SK-N-SH (cell line): ENCODE data around the gene PARP1. TPM values are rescaled to one million over a fixed set of nuclear protein-coding genes. Genes with fewer than 3 reads are reported as not detected.

ENCODE experiments used
- CTCF ChIA-PET: fragments of 300-600, 350-600 bp; formaldehyde crosslinking; extraction: SDS; loops from one replicate; lab custom pipeline; 2021; lab: Yijun Ruan, JAX
- POLR2A ChIA-PET: fragments of 350-600 bp; sonication (Branson Sonifier 250); formaldehyde crosslinking; extraction: SDS; loops from one replicate; lab custom pipeline; 2020; ENCODE audit warnings: antibody characterized with exemption, inconsistent platforms; lab: Yijun Ruan, JAX
- DNase-seq: peaks from one replicate; pipeline ENCODE4 v3.0.0; 2012
- H2AFZ ChIP-seq: fragments of 200-600 bp; sonication (generic); 2 replicates; pipeline ENCODE4 v1.8.1; 2016; ENCODE audit warnings: antibody characterized with exemption, mild to moderate bottlenecking, low read depth
- H3F3A ChIP-seq: fragments of 200-600 bp; sonication (generic); replicated peaks from 2 replicates; pipeline ENCODE3; 2016; ENCODE audit warnings: antibody characterized with exemption, mild to moderate bottlenecking; ENCODE audit not compliant: insufficient read depth
- H3K27ac ChIP-seq, 2 experiments: fragments of 200-500 bp in 1 of 2; fragments of 200-600 bp in 1 of 2; sonication (Bioruptor generic) in 1 of 2; sonication (generic), shearing (Covaris generic) in 1 of 2; 2 replicates each; pipeline versions ENCODE4 v1.5.1 to v1.6.1; 2014 to 2016; ENCODE audit warnings: low read depth in 2 of 2, inconsistent platforms in 1 of 2, low read length in 1 of 2, mild to moderate bottlenecking in 1 of 2, mixed read lengths in 1 of 2
- H3K27me3 ChIP-seq: fragments of 200-600 bp; sonication (generic), shearing (Covaris generic); 2 replicates; pipeline ENCODE4 v1.6.1; 2016; ENCODE audit warnings: mixed run types; ENCODE audit not compliant: insufficient read depth
- H3K36me3 ChIP-seq, 2 experiments: fragments of 200-500 bp in 1 of 2; fragments of 200-600 bp in 1 of 2; sonication (Bioruptor generic) in 1 of 2; sonication (generic) in 1 of 2; replicated peaks in 1 of 2; 2 replicates each; pipeline versions ENCODE3 to v1.5.1; 2014 to 2016; ENCODE audit warnings: low read length in 1 of 2, mild to moderate bottlenecking in 1 of 2; ENCODE audit not compliant: insufficient read depth in 2 of 2, control insufficient read depth in 1 of 2
- H3K4me1 ChIP-seq, 2 experiments: fragments of 200-500 bp in 1 of 2; fragments of 200-600 bp in 1 of 2; sonication (Bioruptor generic) in 1 of 2; sonication (generic), shearing (Covaris generic) in 1 of 2; 2 replicates each; pipeline versions ENCODE4 v1.5.1 to v1.6.1; 2014 to 2016; ENCODE audit warnings: low read depth in 1 of 2, low read length in 1 of 2, mixed run types in 1 of 2; ENCODE audit not compliant: insufficient read depth in 2 of 2, control insufficient read depth in 1 of 2
- H3K4me2 ChIP-seq: fragments of 200-600 bp; sonication (generic), shearing (Covaris generic); 2 replicates; pipeline ENCODE4 v1.6.1; 2017; ENCODE audit warnings: mixed run types
- H3K4me3 ChIP-seq, 2 experiments: fragments of 200-500 bp in 1 of 2; fragments of 200-600 bp in 1 of 2; sonication (Bioruptor generic) in 1 of 2; sonication (generic), shearing (Covaris generic) in 1 of 2; 2 replicates each; pipeline versions ENCODE4 v1.5.1 to v1.8.1; 2014 to 2016; ENCODE audit warnings: low read depth in 2 of 2, inconsistent platforms in 1 of 2, low read length in 1 of 2, mild to moderate bottlenecking in 1 of 2, mixed read lengths in 1 of 2, moderate library complexity in 1 of 2
- H3K79me2 ChIP-seq: fragments of 200-600 bp; sonication (generic); 2 replicates; pipeline ENCODE4 v1.8.1; 2017; ENCODE audit warnings: mild to moderate bottlenecking; ENCODE audit not compliant: insufficient read depth
- H3K9ac ChIP-seq: fragments of 200-600 bp; sonication (generic); 2 replicates; pipeline ENCODE4 v1.6.1; 2017; ENCODE audit warnings: mixed run types
- H3K9me2 ChIP-seq: fragments of 200-600 bp; sonication (generic); 2 replicates; pipeline ENCODE4 v1.6.1; 2017; ENCODE audit warnings: mixed run types
- H3K9me3 ChIP-seq: fragments of 200-600 bp; sonication (generic); 2 replicates; pipeline ENCODE4 v1.6.1; 2017; ENCODE audit warnings: mixed run types, mild to moderate bottlenecking, moderate library complexity
- H4K20me1 ChIP-seq: fragments of 200-600 bp; sonication (generic); 2 replicates; pipeline ENCODE4 v1.6.1; 2017; ENCODE audit warnings: mild to moderate bottlenecking, mixed run types; ENCODE audit not compliant: insufficient read depth
- ELF1 ChIP-seq: IDR thresholded peaks from 2 replicates; pipeline ENCODE4 v1.4.0; 2012
- EZH2phosphoT487 ChIP-seq: fragments of 200-600 bp; sonication (generic); IDR thresholded peaks from 2 replicates; pipeline ENCODE4 v1.6.1; 2017; ENCODE audit warnings: low read depth, mixed run types, mild to moderate bottlenecking, antibody characterized with exemption, moderate library complexity, borderline replicate concordance
- FOSL2 ChIP-seq: IDR thresholded peaks from 2 replicates; pipeline ENCODE4 v1.4.0; 2012; ENCODE audit warnings: low read depth, mild to moderate bottlenecking, moderate library complexity, borderline replicate concordance
- FOXJ3 ChIP-seq: sonication (generic); formaldehyde crosslinking; IDR thresholded peaks from 2 replicates; pipeline ENCODE4 v1.5.1; 2020; ENCODE audit warnings: mild to moderate bottlenecking, missing genetic modification reagents
- GATA2 ChIP-seq: sonication (generic); formaldehyde crosslinking; IDR thresholded peaks from 2 replicates; pipeline ENCODE4 v1.5.0; 2020; ENCODE audit warnings: mild to moderate bottlenecking, missing genetic modification reagents
- JUND ChIP-seq: IDR thresholded peaks from 2 replicates; pipeline ENCODE4 v1.4.0; 2012
- NFIC ChIP-seq: IDR thresholded peaks from 2 replicates; pipeline ENCODE4 v1.4.0; 2012; ENCODE audit warnings: borderline replicate concordance
- RCOR1 ChIP-seq: fragments of 150-350 bp; IDR thresholded peaks from 2 replicates; pipeline ENCODE4 v1.6.1; 2017; ENCODE audit warnings: antibody characterized with exemption, low read length
- RFX5 ChIP-seq: IDR thresholded peaks from 2 replicates; pipeline ENCODE4 v1.6.1; 2012; ENCODE audit warnings: mild to moderate bottlenecking, improper control_type of control experiment, low read length
- SIN3A ChIP-seq: IDR thresholded peaks from 2 replicates; pipeline ENCODE4 v1.6.1; 2012; ENCODE audit warnings: low read depth, mild to moderate bottlenecking, low read length, moderate library complexity, borderline replicate concordance
- SMC3 ChIP-seq: IDR thresholded peaks from 2 replicates; pipeline ENCODE4 v1.6.1; 2012; ENCODE audit warnings: low read depth, low read length, improper control_type of control experiment
- TAF1 ChIP-seq: IDR thresholded peaks from 2 replicates; pipeline ENCODE4 v1.6.1; 2012; ENCODE audit warnings: low read depth, mild to moderate bottlenecking, low read length, moderate library complexity, borderline replicate concordance
- TCF12 ChIP-seq: IDR thresholded peaks from 2 replicates; pipeline ENCODE4 v1.4.0; 2012
- YY1 ChIP-seq: IDR thresholded peaks from 2 replicates; pipeline ENCODE4 v1.4.0; 2012; ENCODE audit warnings: low read depth, mild to moderate bottlenecking
- WGBS: methylation state at CpG from one replicate; pipeline ENCODE4 v1.1.6; 2017; ENCODE audit warnings: low lambda C conversion rate; 5-methylcytosine and 5-hydroxymethylcytosine counted together
- polyA plus RNA-seq, 3 experiments: library from polyadenylated mRNA; depleted of rRNA; stranded (reverse); fragments of >200 nt; gene quantifications; 2 replicates each; pipeline ENCODE4 v1.2.3, GENCODE V29; 2012
- TF ChIP-seq, protein P1 (sequence below): fragments of 150-350 bp; IDR thresholded peaks from 2 replicates; pipeline ENCODE4 v1.6.1; 2017; ENCODE audit warnings: antibody characterized with exemption, low read length, low read depth, borderline replicate concordance
- TF ChIP-seq, protein P2 (sequence below): fragments of 200-600 bp; sonication (generic); IDR thresholded peaks from 2 replicates; pipeline ENCODE4 v1.6.1; 2017; ENCODE audit warnings: antibody characterized with exemption, mild to moderate bottlenecking, moderate library complexity
- TF ChIP-seq, protein P3 (sequence below): fragments of 150-350 bp; IDR thresholded peaks from 2 replicates; pipeline ENCODE4 v1.6.1; 2016; ENCODE audit warnings: mild to moderate bottlenecking, low read depth, low read length

The PARP1 gene
- polyA plus RNA-seq, 1 of the 3 experiments (the other 2 are of a cell fraction), result 239 TPM

DNA sequence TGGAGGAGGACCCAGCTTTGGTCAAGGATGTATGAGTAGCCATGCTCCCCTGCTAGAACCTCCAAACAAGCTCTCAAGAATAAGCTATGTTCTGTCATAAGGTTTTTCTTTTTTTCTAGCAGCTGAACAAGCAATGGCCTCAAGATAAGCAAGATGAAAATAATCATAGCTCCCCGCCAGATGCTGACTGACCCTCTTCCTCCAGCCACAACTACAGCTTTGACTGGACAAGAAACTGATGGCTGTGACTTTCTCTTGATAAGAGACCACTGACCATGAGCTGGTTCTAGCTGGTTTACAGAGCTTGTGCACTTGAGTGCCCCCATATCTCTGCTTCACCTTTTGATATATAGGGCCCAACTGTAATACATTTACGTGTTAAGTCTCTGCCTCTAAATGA is 38.2 kb upstream of the PARP1 start:
- no peaks in the 10 kb centered on the region for H3K27me3 ChIP-seq
- no peaks in the 10 kb centered on the region for H4K20me1 ChIP-seq
- ChIA-PET POLR2A (no interaction called here), CTCF (interaction anchor here (1.4 to 3.7 kb wide), 2 partner anchors 22 to 191 kb away, joined by 3 to 12 read pairs; no protein-coding TSS in a partner anchor)
- no peaks in the 10 kb centered on the region for H3F3A ChIP-seq
- no peak overlapping the region for H3K4me2 ChIP-seq
- no peak overlapping the region for H2AFZ ChIP-seq
- 61% methylated on average over 2 of the region's 2 CpGs for WGBS
- no peak overlapping the region for H3K4me3 ChIP-seq
- no peaks in the 10 kb centered on the region for H3K36me3 ChIP-seq
- TF ChIP-seq SMC3 (no peak), EZH2phosphoT487 (no peak), GATA2 (CRISPR knock-in tag) (no peak), NFIC (no peak), TAF1 (no peak), SIN3A (no peak), FOXJ3 (CRISPR knock-in tag) (no peak), YY1 (no peak), RCOR1 (no peak), RFX5 (no peak), JUND (no peak), TCF12 (no peak)
- TF ChIP-seq, protein P1, sequence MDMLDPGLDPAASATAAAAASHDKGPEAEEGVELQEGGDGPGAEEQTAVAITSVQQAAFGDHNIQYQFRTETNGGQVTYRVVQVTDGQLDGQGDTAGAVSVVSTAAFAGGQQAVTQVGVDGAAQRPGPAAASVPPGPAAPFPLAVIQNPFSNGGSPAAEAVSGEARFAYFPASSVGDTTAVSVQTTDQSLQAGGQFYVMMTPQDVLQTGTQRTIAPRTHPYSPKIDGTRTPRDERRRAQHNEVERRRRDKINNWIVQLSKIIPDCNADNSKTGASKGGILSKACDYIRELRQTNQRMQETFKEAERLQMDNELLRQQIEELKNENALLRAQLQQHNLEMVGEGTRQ, result no peak
- TF ChIP-seq, protein P2, sequence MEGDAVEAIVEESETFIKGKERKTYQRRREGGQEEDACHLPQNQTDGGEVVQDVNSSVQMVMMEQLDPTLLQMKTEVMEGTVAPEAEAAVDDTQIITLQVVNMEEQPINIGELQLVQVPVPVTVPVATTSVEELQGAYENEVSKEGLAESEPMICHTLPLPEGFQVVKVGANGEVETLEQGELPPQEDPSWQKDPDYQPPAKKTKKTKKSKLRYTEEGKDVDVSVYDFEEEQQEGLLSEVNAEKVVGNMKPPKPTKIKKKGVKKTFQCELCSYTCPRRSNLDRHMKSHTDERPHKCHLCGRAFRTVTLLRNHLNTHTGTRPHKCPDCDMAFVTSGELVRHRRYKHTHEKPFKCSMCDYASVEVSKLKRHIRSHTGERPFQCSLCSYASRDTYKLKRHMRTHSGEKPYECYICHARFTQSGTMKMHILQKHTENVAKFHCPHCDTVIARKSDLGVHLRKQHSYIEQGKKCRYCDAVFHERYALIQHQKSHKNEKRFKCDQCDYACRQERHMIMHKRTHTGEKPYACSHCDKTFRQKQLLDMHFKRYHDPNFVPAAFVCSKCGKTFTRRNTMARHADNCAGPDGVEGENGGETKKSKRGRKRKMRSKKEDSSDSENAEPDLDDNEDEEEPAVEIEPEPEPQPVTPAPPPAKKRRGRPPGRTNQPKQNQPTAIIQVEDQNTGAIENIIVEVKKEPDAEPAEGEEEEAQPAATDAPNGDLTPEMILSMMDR, result no peak
- TF ChIP-seq, protein P3, sequence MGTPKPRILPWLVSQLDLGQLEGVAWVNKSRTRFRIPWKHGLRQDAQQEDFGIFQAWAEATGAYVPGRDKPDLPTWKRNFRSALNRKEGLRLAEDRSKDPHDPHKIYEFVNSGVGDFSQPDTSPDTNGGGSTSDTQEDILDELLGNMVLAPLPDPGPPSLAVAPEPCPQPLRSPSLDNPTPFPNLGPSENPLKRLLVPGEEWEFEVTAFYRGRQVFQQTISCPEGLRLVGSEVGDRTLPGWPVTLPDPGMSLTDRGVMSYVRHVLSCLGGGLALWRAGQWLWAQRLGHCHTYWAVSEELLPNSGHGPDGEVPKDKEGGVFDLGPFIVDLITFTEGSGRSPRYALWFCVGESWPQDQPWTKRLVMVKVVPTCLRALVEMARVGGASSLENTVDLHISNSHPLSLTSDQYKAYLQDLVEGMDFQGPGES, result no peak
- no peaks in the 10 kb centered on the region for H3K9me3 ChIP-seq
- no peaks in the 10 kb centered on the region for H3K9me2 ChIP-seq
- DNase-seq, result no peak
- H3K9ac ChIP-seq, result no peak overlapping the region
- no peaks in the 10 kb centered on the region for H3K4me1 ChIP-seq
- no peaks in the 10 kb centered on the region for H3K79me2 ChIP-seq
- no peak overlapping the region for H3K27ac ChIP-seq

DNA sequence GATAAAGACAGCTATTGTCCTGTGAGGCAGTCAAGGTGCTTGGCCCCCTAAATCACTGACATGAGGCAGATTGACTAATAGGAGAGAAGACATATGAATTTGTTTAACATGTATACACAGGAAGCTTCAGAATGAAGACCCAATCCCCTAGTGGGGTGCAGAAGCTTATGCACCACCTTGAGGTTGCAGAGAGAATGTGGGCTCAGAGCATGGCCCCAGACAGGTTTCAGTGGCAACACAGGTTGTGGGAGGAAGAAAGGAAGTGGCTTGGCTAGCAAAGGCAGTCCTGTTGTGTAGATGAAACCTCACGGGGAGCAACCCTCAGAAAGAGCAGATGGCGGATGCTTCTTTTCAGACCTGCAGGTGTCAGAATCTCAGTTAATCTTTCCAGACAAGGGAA is 37.0 kb upstream of the PARP1 start:
- no peaks in the 10 kb centered on the region for H3K36me3 ChIP-seq
- H3K27ac ChIP-seq, result no peak overlapping the region
- H4K20me1 ChIP-seq, result no peaks in the 10 kb centered on the region
- no peaks in the 10 kb centered on the region for H3K9me2 ChIP-seq
- DNase-seq, result no peak
- no peak overlapping the region for H2AFZ ChIP-seq
- ChIA-PET POLR2A (no interaction called here), CTCF (interaction anchor here (3.7 kb wide), 1 partner anchor 20 kb away, joined by 12 read pairs; no protein-coding TSS in a partner anchor)
- no peak overlapping the region for H3K4me3 ChIP-seq
- no peaks in the 10 kb centered on the region; the same call in 1 of the 2 replicates for H3K27me3 ChIP-seq
- H3K79me2 ChIP-seq, result no peaks in the 10 kb centered on the region
- H3K4me2 ChIP-seq, result no peak overlapping the region
- H3K4me1 ChIP-seq, result no peaks in the 10 kb centered on the region
- no peaks in the 10 kb centered on the region for H3K9me3 ChIP-seq
- H3K9ac ChIP-seq, result no peak overlapping the region
- 80% methylated on average over 2 of the region's 2 CpGs for WGBS
- no peaks in the 10 kb centered on the region for H3F3A ChIP-seq
- TF ChIP-seq ELF1 (no peak), RCOR1 (no peak), FOSL2 (no peak), YY1 (no peak)
